ENCODE results near the gene PHACTR1. TPM values are rescaled to one million over a fixed set of nuclear protein-coding genes. Genes with fewer than 3 reads are reported as not detected.

PHACTR1 gene
- total RNA-seq, 1 experiment from 2014 or later, result 2.6 TPM

GRCh38 chr6:12957321-12958051, 240.9 kb downstream of the PHACTR1 start:
- Histone ChIP-seq H3K36me3 (ENCODE audit: insufficient read depth, low read length, poor library complexity, severe bottlenecking) (no peaks in the 10 kb centered on the region), H3K9me3 (ENCODE audit: low read depth, low read length, poor library complexity, severe bottlenecking) (no peaks in the 10 kb centered on the region), H3K27me3 (replicated peaks; ENCODE audit: insufficient read depth, low read depth, low read length, poor library complexity) (no peaks in the 10 kb centered on the region), H3K4me1 (ENCODE audit: insufficient read depth, low read length, poor library complexity, severe bottlenecking) (peaks cover 3% of the 10 kb centered on the region), H3K4me3 (ENCODE audit: low read depth, low read length, poor library complexity, severe bottlenecking) (peak overlapping the region; percentile 58), H3K27ac (ENCODE audit: low read depth, low read length, poor library complexity, severe bottlenecking) (no peak overlapping the region)
- no TSS peak for BruUV-seq (replicated peaks)
- POLR2A ChIA-PET (ENCODE audit: low non-redundant PET), result interaction anchor here (0.7 kb wide), 1 partner anchor 9 kb away, joined by 5 read pairs; no protein-coding TSS in a partner anchor
- intact Hi-C loops (cut with micrococcal nuclease; ENCODE audit: unreplicated experiment), result loop anchor here (2.0 kb wide), 1 partner anchor 31 kb away; no protein-coding TSS in a partner anchor
- TF ChIP-seq, protein P1, sequence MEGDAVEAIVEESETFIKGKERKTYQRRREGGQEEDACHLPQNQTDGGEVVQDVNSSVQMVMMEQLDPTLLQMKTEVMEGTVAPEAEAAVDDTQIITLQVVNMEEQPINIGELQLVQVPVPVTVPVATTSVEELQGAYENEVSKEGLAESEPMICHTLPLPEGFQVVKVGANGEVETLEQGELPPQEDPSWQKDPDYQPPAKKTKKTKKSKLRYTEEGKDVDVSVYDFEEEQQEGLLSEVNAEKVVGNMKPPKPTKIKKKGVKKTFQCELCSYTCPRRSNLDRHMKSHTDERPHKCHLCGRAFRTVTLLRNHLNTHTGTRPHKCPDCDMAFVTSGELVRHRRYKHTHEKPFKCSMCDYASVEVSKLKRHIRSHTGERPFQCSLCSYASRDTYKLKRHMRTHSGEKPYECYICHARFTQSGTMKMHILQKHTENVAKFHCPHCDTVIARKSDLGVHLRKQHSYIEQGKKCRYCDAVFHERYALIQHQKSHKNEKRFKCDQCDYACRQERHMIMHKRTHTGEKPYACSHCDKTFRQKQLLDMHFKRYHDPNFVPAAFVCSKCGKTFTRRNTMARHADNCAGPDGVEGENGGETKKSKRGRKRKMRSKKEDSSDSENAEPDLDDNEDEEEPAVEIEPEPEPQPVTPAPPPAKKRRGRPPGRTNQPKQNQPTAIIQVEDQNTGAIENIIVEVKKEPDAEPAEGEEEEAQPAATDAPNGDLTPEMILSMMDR (conservative IDR thresholded peaks at IDR 0.05; ENCODE audit: low read depth, low read length), result 0 out of 2 replicates have a peak, but pooled peaks have one; percentile 14
- TF ChIP-seq EZH2 (IDR thresholded peaks at IDR 0.05; ENCODE audit: borderline replicate concordance, low read depth, low read length, poor library complexity, severe bottlenecking), result no peak
- peak; percentile 51 for DNase-seq (ENCODE audit: low spot score)
- CTCF ChIA-PET, result no interaction called here

GRCh38 chr6:12958052-12958706, 241.6 kb downstream of the PHACTR1 start:
- Histone ChIP-seq H3K27me3 (replicated peaks; ENCODE audit: insufficient read depth, low read depth, low read length, poor library complexity) (no peaks in the 10 kb centered on the region), H3K27ac (ENCODE audit: low read depth, low read length, poor library complexity, severe bottlenecking) (no peak overlapping the region), H3K36me3 (ENCODE audit: insufficient read depth, low read length, poor library complexity, severe bottlenecking) (no peaks in the 10 kb centered on the region), H3K4me1 (ENCODE audit: insufficient read depth, low read length, poor library complexity, severe bottlenecking) (peaks cover 3% of the 10 kb centered on the region), H3K4me3 (ENCODE audit: low read depth, low read length, poor library complexity, severe bottlenecking) (peak overlapping the region; percentile 58), H3K9me3 (ENCODE audit: low read depth, low read length, poor library complexity, severe bottlenecking) (no peaks in the 10 kb centered on the region)
- no peak for DNase-seq (ENCODE audit: low spot score)
- POLR2A ChIA-PET (ENCODE audit: low non-redundant PET), result interaction anchor here (0.7 kb wide), 1 partner anchor 10 kb away, joined by 5 read pairs; no protein-coding TSS in a partner anchor
- CTCF ChIA-PET, result no interaction called here
- intact Hi-C loops (cut with micrococcal nuclease; ENCODE audit: unreplicated experiment), result no loop called here
- TF ChIP-seq EZH2 (IDR thresholded peaks at IDR 0.05; ENCODE audit: borderline replicate concordance, low read depth, low read length, poor library complexity, severe bottlenecking), result no peak
- TF ChIP-seq, protein P1 (conservative IDR thresholded peaks at IDR 0.05; ENCODE audit: low read depth, low read length), result no peak
- BruUV-seq (replicated peaks), result no TSS peak

DNA sequence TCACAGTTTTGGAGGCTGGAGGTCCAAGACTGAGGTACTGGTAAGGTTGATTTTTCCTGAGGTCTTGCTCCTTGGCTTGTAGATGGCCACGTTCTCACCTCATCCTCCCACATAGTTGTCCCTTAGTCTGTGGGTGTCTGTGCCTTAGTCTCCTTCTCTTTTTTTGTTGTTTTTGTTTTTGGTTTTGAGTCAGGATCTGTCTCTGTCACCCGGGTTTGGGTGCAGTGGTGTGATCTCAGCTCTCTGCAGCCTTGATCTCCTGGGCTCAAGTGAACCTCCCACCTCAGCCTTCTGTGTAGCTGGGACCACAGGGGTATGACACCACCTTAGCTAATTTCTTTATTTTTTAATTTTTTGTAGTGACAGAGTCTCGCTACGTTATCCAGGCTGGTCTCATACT, 245.2 kb downstream of the PHACTR1 start:
- H3K27ac ChIP-seq (ENCODE audit: low read depth, low read length, poor library complexity, severe bottlenecking), result no peak overlapping the region
- intact Hi-C loops (cut with micrococcal nuclease; ENCODE audit: unreplicated experiment), result no loop called here
- H3K4me3 ChIP-seq (ENCODE audit: low read depth, low read length, poor library complexity, severe bottlenecking), result no peak overlapping the region
- no peaks in the 10 kb centered on the region for H3K36me3 ChIP-seq (ENCODE audit: insufficient read depth, low read length, poor library complexity, severe bottlenecking)
- ChIA-PET POLR2A (ENCODE audit: low non-redundant PET) (no interaction called here), CTCF (no interaction called here)
- DNase-seq (ENCODE audit: low spot score), result no peak
- BruUV-seq (replicated peaks), result no TSS peak
- H3K4me1 ChIP-seq (ENCODE audit: insufficient read depth, low read length, poor library complexity, severe bottlenecking), result peaks cover 3% of the 10 kb centered on the region
- no peak for TF ChIP-seq EZH2 (IDR thresholded peaks at IDR 0.05; ENCODE audit: borderline replicate concordance, low read depth, low read length, poor library complexity, severe bottlenecking)
- TF ChIP-seq, protein P1 (conservative IDR thresholded peaks at IDR 0.05; ENCODE audit: low read depth, low read length), result no peak
- no peaks in the 10 kb centered on the region for H3K9me3 ChIP-seq (ENCODE audit: low read depth, low read length, poor library complexity, severe bottlenecking)
- H3K27me3 ChIP-seq (replicated peaks; ENCODE audit: insufficient read depth, low read depth, low read length, poor library complexity), result peaks cover under 1% of the 10 kb centered on the region
